Nephron progenitor cell (in vitro differentiated cells): ENCODE data around the gene PDHB.

Experiments used
- DNase-seq: peaks from one replicate; pipeline ENCODE4 v3.0.0; 2021
- H3K27ac Mint-ChIP-seq: 2 replicates; pipeline ENCODE4 v1.8.0; 2021; ENCODE audit warnings: mild to moderate bottlenecking, moderate library complexity, mixed read lengths
- H3K27me3 Mint-ChIP-seq: 2 replicates; pipeline ENCODE4 v1.8.0; 2021; ENCODE audit warnings: mild to moderate bottlenecking, low read depth, mixed read lengths; ENCODE audit not compliant: poor library complexity
- H3K36me3 Mint-ChIP-seq: 2 replicates; pipeline ENCODE4 v1.8.0; 2021; ENCODE audit warnings: low read depth, mixed read lengths
- H3K4me1 Mint-ChIP-seq: 2 replicates; pipeline ENCODE4 v1.8.0; 2021; ENCODE audit warnings: mixed read lengths
- H3K4me3 Mint-ChIP-seq: 2 replicates; pipeline ENCODE4 v1.8.0; 2021; ENCODE audit warnings: mild to moderate bottlenecking, moderate library complexity, mixed read lengths
- H3K9me3 Mint-ChIP-seq: 2 replicates; pipeline ENCODE4 v1.8.0; 2021; ENCODE audit warnings: mild to moderate bottlenecking, moderate library complexity, mixed read lengths
- TF ChIP-seq, protein P1 (sequence below): fragments of 200-600 bp; sonication (generic); IDR thresholded peaks from 2 replicates; pipeline ENCODE4 v1.5.0; 2021; ENCODE audit warnings: antibody characterized with exemption

PDHB gene

DNA sequence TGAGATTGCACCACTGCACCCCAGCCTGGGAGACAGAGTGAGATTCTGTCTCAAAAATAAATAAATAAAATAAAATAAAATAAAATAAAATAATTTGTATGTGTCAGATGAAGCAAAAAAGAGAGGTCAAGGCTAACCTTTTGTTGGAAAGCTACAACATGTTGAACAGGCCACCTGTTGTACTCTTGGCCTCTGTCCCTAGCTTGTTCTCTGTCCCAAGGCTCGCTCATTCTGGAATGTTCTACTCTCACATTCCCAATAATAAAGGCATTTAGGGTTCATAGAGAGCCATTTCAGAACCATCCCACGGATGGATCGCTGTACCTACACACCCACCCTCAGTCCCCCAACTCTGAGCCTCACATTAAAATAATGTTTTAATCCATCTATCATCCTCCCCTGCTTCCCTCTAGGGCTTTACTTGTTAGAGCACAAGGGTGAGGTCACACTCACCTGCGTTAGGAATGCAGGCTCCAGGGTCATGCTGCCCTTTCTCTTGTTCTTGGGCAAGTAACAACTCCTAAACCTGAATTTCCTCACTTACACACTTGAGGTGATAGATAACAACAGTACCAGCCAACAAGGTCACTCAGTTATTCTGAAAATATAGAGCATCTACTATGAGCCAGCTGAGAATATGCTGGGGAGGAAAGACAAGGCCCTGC is 33.4 kb upstream of the PDHB start:
- H3K36me3 Mint-ChIP-seq = no peaks in the 10 kb centered on the region
- H3K27ac Mint-ChIP-seq = no peak overlapping the region
- TF ChIP-seq, protein P1, sequence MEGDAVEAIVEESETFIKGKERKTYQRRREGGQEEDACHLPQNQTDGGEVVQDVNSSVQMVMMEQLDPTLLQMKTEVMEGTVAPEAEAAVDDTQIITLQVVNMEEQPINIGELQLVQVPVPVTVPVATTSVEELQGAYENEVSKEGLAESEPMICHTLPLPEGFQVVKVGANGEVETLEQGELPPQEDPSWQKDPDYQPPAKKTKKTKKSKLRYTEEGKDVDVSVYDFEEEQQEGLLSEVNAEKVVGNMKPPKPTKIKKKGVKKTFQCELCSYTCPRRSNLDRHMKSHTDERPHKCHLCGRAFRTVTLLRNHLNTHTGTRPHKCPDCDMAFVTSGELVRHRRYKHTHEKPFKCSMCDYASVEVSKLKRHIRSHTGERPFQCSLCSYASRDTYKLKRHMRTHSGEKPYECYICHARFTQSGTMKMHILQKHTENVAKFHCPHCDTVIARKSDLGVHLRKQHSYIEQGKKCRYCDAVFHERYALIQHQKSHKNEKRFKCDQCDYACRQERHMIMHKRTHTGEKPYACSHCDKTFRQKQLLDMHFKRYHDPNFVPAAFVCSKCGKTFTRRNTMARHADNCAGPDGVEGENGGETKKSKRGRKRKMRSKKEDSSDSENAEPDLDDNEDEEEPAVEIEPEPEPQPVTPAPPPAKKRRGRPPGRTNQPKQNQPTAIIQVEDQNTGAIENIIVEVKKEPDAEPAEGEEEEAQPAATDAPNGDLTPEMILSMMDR = no peak
- H3K27me3 Mint-ChIP-seq = no peaks in the 10 kb centered on the region
- H3K9me3 Mint-ChIP-seq = no peaks in the 10 kb centered on the region
- H3K4me1 Mint-ChIP-seq = peaks cover 52% of the 10 kb centered on the region
- H3K4me3 Mint-ChIP-seq = no peak overlapping the region
- no peak for DNase-seq

DNA sequence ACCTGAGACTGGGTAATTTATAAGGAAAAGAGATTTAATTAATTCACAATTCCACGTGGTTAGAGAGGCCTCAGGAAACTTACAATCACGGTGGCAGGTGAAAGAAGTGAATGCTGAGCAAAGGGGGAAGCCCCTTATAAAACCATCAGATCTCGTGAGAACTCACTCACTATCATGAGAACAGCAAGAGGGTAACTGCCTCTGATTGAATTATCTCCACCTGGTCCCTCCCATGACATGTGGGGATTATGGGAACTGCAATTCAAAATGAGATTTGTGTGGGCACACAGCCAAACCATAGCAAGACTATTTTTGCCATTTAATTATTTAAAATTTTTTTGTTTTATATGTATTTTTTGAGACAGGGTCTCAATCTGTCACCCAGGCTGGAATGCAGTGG is 31.2 kb upstream of the PDHB start:
- Mint-ChIP-seq H3K4me1 (peaks cover 31% of the 10 kb centered on the region), H3K27me3 (no peaks in the 10 kb centered on the region), H3K9me3 (no peaks in the 10 kb centered on the region), H3K27ac (no peak overlapping the region), H3K4me3 (no peak overlapping the region), H3K36me3 (no peaks in the 10 kb centered on the region)
- no peak for DNase-seq
- TF ChIP-seq, protein P1 = no peak

GRCh38 chr3:58463942-58464271 is 30.3 kb upstream of the PDHB start:
- H3K4me3 Mint-ChIP-seq = no peak overlapping the region
- no peak overlapping the region for H3K27ac Mint-ChIP-seq
- H3K9me3 Mint-ChIP-seq = no peaks in the 10 kb centered on the region
- TF ChIP-seq, protein P1 = no peak
- peaks cover 21% of the 10 kb centered on the region for H3K4me1 Mint-ChIP-seq
- H3K27me3 Mint-ChIP-seq = no peaks in the 10 kb centered on the region
- H3K36me3 Mint-ChIP-seq = no peaks in the 10 kb centered on the region
- DNase-seq = no peak

GRCh38 chr3:58463181-58463941 is 29.7 kb upstream of the PDHB start:
- no peak overlapping the region for H3K4me3 Mint-ChIP-seq
- peak; percentile 70 for DNase-seq
- H3K36me3 Mint-ChIP-seq = no peaks in the 10 kb centered on the region
- peaks cover 18% of the 10 kb centered on the region for H3K4me1 Mint-ChIP-seq
- no peaks in the 10 kb centered on the region for H3K9me3 Mint-ChIP-seq
- no peaks in the 10 kb centered on the region for H3K27me3 Mint-ChIP-seq
- H3K27ac Mint-ChIP-seq = peak overlapping the region; percentile 66
- TF ChIP-seq, protein P1 = peak; percentile 78

GRCh38 chr3:58462829-58463180 is 29.2 kb upstream of the PDHB start:
- TF ChIP-seq, protein P1 = no peak
- H3K27me3 Mint-ChIP-seq = peaks cover 2% of the 10 kb centered on the region
- no peaks in the 10 kb centered on the region for H3K9me3 Mint-ChIP-seq
- H3K36me3 Mint-ChIP-seq = no peaks in the 10 kb centered on the region
- peaks cover 18% of the 10 kb centered on the region for H3K4me1 Mint-ChIP-seq
- peak overlapping the region; percentile 66 for H3K27ac Mint-ChIP-seq
- DNase-seq = no peak
- no peak overlapping the region for H3K4me3 Mint-ChIP-seq

- Mint-ChIP-seq H3K4me3 (no peak overlapping the region), H3K27ac (no peak overlapping the region), H3K36me3 (peaks cover 11% of the 10 kb centered on the region), H3K27me3 (peaks cover 2% of the 10 kb centered on the region), H3K9me3 (peaks cover 26% of the 10 kb centered on the region), H3K4me1 (peaks cover 14% of the 10 kb centered on the region)
- no peak for DNase-seq
- TF ChIP-seq, protein P1 = no peak
Measured at GRCh38 chr3:58459160-58459559, 25.5 kb upstream of the PDHB start.
